ENCODE results near the gene OBSCN. TPM values are rescaled to one million over a fixed set of nuclear protein-coding genes. Genes with fewer than 3 reads are reported as not detected.

OBSCN gene
- total RNA-seq, 2 experiments from 2014 or later: 6.6 to 8.0 TPM

- no peaks in the 10 kb centered on the region for H3K9me3 Mint-ChIP-seq
- DNase-seq: no peak
- no peaks in the 10 kb centered on the region for H3K27me3 Mint-ChIP-seq
- H3K4me3 Mint-ChIP-seq: no peak overlapping the region
- ChIA-PET POLR2A (no interaction called here), CTCF (no interaction called here)
- H3K27ac Mint-ChIP-seq: no peak overlapping the region
- no peaks in the 10 kb centered on the region for H3K4me1 Mint-ChIP-seq
- H3K36me3 Mint-ChIP-seq (ENCODE audit: low read depth): no peaks in the 10 kb centered on the region
These were observed 163.9 kb downstream of the OBSCN start for GRCh38 chr1:228371741-228372182.

DNA sequence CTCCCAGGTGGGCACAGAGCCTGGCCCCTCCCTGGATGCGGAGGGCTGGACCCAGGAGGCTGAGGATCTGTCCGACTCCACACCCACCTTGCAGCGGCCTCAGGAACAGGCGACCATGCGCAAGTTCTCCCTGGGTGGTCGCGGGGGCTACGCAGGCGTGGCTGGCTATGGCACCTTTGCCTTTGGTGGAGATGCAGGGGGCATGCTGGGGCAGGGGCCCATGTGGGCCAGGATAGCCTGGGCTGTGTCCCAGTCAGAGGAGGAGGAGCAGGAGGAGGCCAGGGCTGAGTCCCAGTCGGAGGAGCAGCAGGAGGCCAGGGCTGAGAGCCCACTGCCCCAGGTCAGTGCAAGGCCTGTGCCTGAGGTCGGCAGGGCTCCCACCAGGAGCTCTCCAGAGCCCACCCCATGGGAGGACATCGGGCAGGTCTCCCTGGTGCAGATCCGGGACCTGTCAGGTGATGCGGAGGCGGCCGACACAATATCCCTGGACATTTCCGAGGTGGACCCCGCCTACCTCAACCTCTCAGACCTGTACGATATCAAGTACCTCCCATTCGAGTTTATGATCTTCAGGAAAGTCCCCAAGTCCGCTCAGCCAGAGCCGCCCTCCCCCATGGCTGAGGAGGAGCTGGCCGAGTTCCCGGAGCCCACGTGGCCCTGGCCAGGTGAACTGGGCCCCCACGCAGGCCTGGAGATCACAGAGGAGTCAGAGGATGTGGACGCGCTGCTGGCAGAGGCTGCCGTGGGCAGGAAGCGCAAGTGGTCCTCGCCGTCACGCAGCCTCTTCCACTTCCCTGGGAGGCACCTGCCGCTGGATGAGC, 164.5 kb downstream of the OBSCN start:
- POLR2A ChIA-PET: no interaction called here

GRCh38 chr1:228373004-228373680, 165.3 kb downstream of the OBSCN start:
- no peak for DNase-seq
- Mint-ChIP-seq H3K4me3 (no peak overlapping the region), H3K27me3 (no peaks in the 10 kb centered on the region), H3K9me3 (no peaks in the 10 kb centered on the region), H3K4me1 (no peaks in the 10 kb centered on the region), H3K36me3 (ENCODE audit: low read depth) (no peaks in the 10 kb centered on the region), H3K27ac (no peak overlapping the region)
- ChIA-PET CTCF (no interaction called here), POLR2A (no interaction called here)

More for the DNA sequence above, 164.5 kb downstream of the OBSCN start:
- DNase-seq: no peak
- Mint-ChIP-seq H3K36me3 (ENCODE audit: low read depth) (no peaks in the 10 kb centered on the region), H3K4me1 (no peaks in the 10 kb centered on the region), H3K9me3 (no peaks in the 10 kb centered on the region), H3K27me3 (no peaks in the 10 kb centered on the region), H3K4me3 (no peak overlapping the region), H3K27ac (no peak overlapping the region)
- CTCF ChIA-PET: no interaction called here

- Mint-ChIP-seq H3K36me3 (ENCODE audit: low read depth) (no peaks in the 10 kb centered on the region), H3K27me3 (peaks cover 5% of the 10 kb centered on the region), H3K27ac (no peak overlapping the region), H3K4me1 (peaks cover 4% of the 10 kb centered on the region), H3K9me3 (no peaks in the 10 kb centered on the region), H3K4me3 (no peak overlapping the region)
- CTCF ChIA-PET: no interaction called here
- DNase-seq: no peak
- POLR2A ChIA-PET: no interaction called here
These were observed 166.1 kb downstream of the OBSCN start for GRCh38 chr1:228373681-228374571.

GRCh38 chr1:228374711-228375577, 167.1 kb downstream of the OBSCN start:
- H3K9me3 Mint-ChIP-seq: no peaks in the 10 kb centered on the region
- POLR2A ChIA-PET: no interaction called here
- no peak overlapping the region for H3K27ac Mint-ChIP-seq

GRCh38 chr1:228375578-228376261, 167.9 kb downstream of the OBSCN start:
- H3K4me1 Mint-ChIP-seq: peaks cover 9% of the 10 kb centered on the region
- ChIA-PET CTCF (no interaction called here), POLR2A (no interaction called here)
- H3K27ac Mint-ChIP-seq: no peak overlapping the region
- H3K27me3 Mint-ChIP-seq: peaks cover 22% of the 10 kb centered on the region
- H3K4me3 Mint-ChIP-seq: no peak overlapping the region
- no peaks in the 10 kb centered on the region for H3K9me3 Mint-ChIP-seq
- H3K36me3 Mint-ChIP-seq (ENCODE audit: low read depth): no peaks in the 10 kb centered on the region
- DNase-seq: no peak

More at GRCh38 chr1:228374711-228375577, 167.1 kb downstream of the OBSCN start:
- H3K36me3 Mint-ChIP-seq (ENCODE audit: low read depth): no peaks in the 10 kb centered on the region
- H3K4me3 Mint-ChIP-seq: no peak overlapping the region
- DNase-seq: no peak
- CTCF ChIA-PET: no interaction called here
- peaks cover 14% of the 10 kb centered on the region for H3K27me3 Mint-ChIP-seq
- peaks cover 9% of the 10 kb centered on the region for H3K4me1 Mint-ChIP-seq

GRCh38 chr1:228376262-228376628, 168.4 kb downstream of the OBSCN start:
- H3K27ac Mint-ChIP-seq: no peak overlapping the region
- no peak overlapping the region for H3K4me3 Mint-ChIP-seq
- DNase-seq: no peak
- no peaks in the 10 kb centered on the region for H3K9me3 Mint-ChIP-seq
- H3K36me3 Mint-ChIP-seq (ENCODE audit: low read depth): no peaks in the 10 kb centered on the region
- ChIA-PET POLR2A (no interaction called here), CTCF (no interaction called here)
- H3K27me3 Mint-ChIP-seq: peaks cover 27% of the 10 kb centered on the region
- H3K4me1 Mint-ChIP-seq: peaks cover 9% of the 10 kb centered on the region

GRCh38 chr1:228376651-228377631, 169.1 kb downstream of the OBSCN start:
- no peak for DNase-seq
- H3K36me3 Mint-ChIP-seq (ENCODE audit: low read depth): no peaks in the 10 kb centered on the region
- peaks cover 29% of the 10 kb centered on the region for H3K27me3 Mint-ChIP-seq
- H3K27ac Mint-ChIP-seq: no peak overlapping the region
- POLR2A ChIA-PET: interaction anchor here (1.1 kb wide), 1 partner anchor 9 kb away, joined by 3 read pairs; no protein-coding TSS in a partner anchor
- peaks cover 9% of the 10 kb centered on the region for H3K4me1 Mint-ChIP-seq
- no peak overlapping the region for H3K4me3 Mint-ChIP-seq
- H3K9me3 Mint-ChIP-seq: no peaks in the 10 kb centered on the region
- CTCF ChIA-PET: no interaction called here

- Mint-ChIP-seq H3K4me1 (peaks cover 9% of the 10 kb centered on the region), H3K9me3 (no peaks in the 10 kb centered on the region), H3K27ac (no peak overlapping the region), H3K4me3 (no peak overlapping the region), H3K36me3 (ENCODE audit: low read depth) (no peaks in the 10 kb centered on the region), H3K27me3 (peaks cover 33% of the 10 kb centered on the region)
- ChIA-PET CTCF (no interaction called here), POLR2A (interaction anchor here (1.1 kb wide), 1 partner anchor 10 kb away, joined by 3 read pairs; no protein-coding TSS in a partner anchor)
- no peak for DNase-seq
These were observed 169.8 kb downstream of the OBSCN start for GRCh38 chr1:228377664-228378089.

DNA sequence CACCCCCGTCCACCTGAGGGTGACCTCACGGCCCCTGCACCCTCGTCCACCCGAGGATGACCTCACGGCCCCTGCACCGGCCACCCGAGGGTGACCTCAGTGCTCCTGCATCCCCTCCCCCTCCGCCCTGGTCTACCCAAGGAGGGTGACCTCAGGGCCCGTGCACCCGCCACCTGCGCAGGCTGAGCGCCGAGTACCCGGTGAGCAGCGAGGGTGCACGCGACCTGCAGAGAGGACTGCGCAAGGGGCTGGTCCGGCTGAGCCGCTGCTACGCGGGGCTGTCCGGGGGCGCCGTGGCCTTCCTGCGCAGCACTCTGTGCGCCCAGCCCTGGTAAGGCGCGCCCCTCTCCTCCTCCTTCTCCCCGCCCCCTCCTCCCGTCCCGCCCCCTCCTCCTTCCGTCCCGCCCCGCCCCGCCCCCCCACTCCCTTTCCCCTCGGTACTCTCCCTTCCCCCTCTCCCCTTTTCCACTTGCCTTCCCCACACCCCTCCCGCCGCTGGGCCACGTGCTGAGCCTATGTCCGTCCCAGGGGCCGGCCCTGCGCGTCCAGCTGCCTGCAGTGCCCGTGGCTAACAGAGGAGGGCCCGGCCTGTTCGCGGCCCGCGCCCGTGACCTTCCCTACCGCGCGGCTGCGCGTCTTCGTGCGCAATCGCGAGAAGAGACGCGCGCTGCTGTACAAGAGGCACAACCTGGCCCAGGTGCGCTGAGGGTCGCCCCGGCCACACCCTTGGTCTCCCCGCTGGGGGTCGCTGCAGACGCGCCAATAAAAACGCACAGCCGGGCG, 170.4 kb downstream of the OBSCN start:
- peaks cover 9% of the 10 kb centered on the region for H3K4me1 Mint-ChIP-seq
- POLR2A ChIA-PET: no interaction called here
- CTCF ChIA-PET: no interaction called here

More for the DNA sequence above, 170.4 kb downstream of the OBSCN start:
- no peaks in the 10 kb centered on the region for H3K36me3 Mint-ChIP-seq (ENCODE audit: low read depth)
- DNase-seq: peak; percentile 70
- no peaks in the 10 kb centered on the region for H3K9me3 Mint-ChIP-seq
- H3K27ac Mint-ChIP-seq: no peak overlapping the region
- H3K27me3 Mint-ChIP-seq: peaks cover 35% of the 10 kb centered on the region
- H3K4me3 Mint-ChIP-seq: peak overlapping the region; percentile 73

Data from activated CD4-positive, alpha-beta memory T cell treated with anti-CD3 and anti-CD28 coated beads, Interleukin-2, amount 10 ng/mL, durations not matched to agents 7 days and 5 days (primary cell).